WTC11 (cell line): Measurements from ENCODE around the gene CLEC10A. TPM values are rescaled to one million over a fixed set of nuclear protein-coding genes. Genes with fewer than 3 reads are reported as not detected.
"Not testable (repeated sequence)": the region's sequence is repeated elsewhere in the genome, so short reads cannot be mapped to it uniquely, and the experiment has no call there.

Experiments
- ATAC-seq: fragments of 200-7000 bp; cut with Tn5 transposase; 2 replicates; pipeline ENCODE4 v1.10.0; 2021; ENCODE audit warnings: mild to moderate bottlenecking, moderate library complexity
- CTCF ChIA-PET: fragments of 300-600 bp; sonication (Branson Sonifier 250); formaldehyde crosslinking; loops from one replicate; lab custom pipeline; 2021; ENCODE audit warnings: antibody characterized with exemption; lab: Charles Lee
- POLR2A ChIA-PET: fragments of 350-600 bp; sonication (Branson Sonifier 250); formaldehyde crosslinking; loops from one replicate; lab custom pipeline; 2021; ENCODE audit warnings: antibody characterized with exemption; lab: Charles Lee
- DNase-seq: peaks from one replicate; pipeline ENCODE4 v3.0.0; 2021; ENCODE audit warnings: low spot score
- H3K27ac Mint-ChIP-seq: 2 replicates; pipeline ENCODE4 v1.8.0; 2021; ENCODE audit warnings: mixed read lengths
- H3K27me3 Mint-ChIP-seq: 2 replicates; pipeline ENCODE4 v1.8.0; 2021; ENCODE audit warnings: low read depth, mild to moderate bottlenecking, moderate library complexity, mixed read lengths
- H3K36me3 Mint-ChIP-seq: 2 replicates; pipeline ENCODE4 v1.8.0; 2021; ENCODE audit warnings: mixed read lengths
- H3K4me1 Mint-ChIP-seq: 2 replicates; pipeline ENCODE4 v1.8.0; 2022; ENCODE audit warnings: mixed read lengths
- H3K4me3 Mint-ChIP-seq: 2 replicates; pipeline ENCODE4 v1.8.0; 2021; ENCODE audit warnings: mild to moderate bottlenecking, moderate library complexity, mixed read lengths
- H3K9me3 Mint-ChIP-seq: 2 replicates; pipeline ENCODE4 v1.8.0; 2021; ENCODE audit warnings: mixed read lengths
- NFE2L1 ChIP-seq: sonication (generic); formaldehyde crosslinking; IDR thresholded peaks from 2 replicates; pipeline ENCODE4 v1.8.1; 2023; ENCODE audit warnings: missing genetic modification reagents
- ZBTB21 ChIP-seq: sonication (generic); formaldehyde crosslinking; IDR thresholded peaks from 2 replicates; pipeline ENCODE4 v1.8.1; 2023; ENCODE audit warnings: mild to moderate bottlenecking, missing genetic modification reagents, borderline replicate concordance
- total RNA-seq: library from RNA; stranded (reverse); gene quantifications from 3 replicates; pipeline ENCODE4 v1.2.3, GENCODE V29; 2021
- TF ChIP-seq, protein P1 (sequence below): sonication (generic); formaldehyde crosslinking; IDR thresholded peaks from 2 replicates; pipeline ENCODE4 v1.8.1; 2022; ENCODE audit warnings: mild to moderate bottlenecking, moderate library complexity, missing genetic modification reagents
- TF ChIP-seq, protein P2 (sequence below): sonication (generic); formaldehyde crosslinking; IDR thresholded peaks from 2 replicates; pipeline ENCODE4 v1.8.1; 2023; ENCODE audit warnings: mild to moderate bottlenecking, missing genetic modification reagents, borderline replicate concordance
- TF ChIP-seq, protein P3 (sequence below): sonication (generic); formaldehyde crosslinking; IDR thresholded peaks from 2 replicates; pipeline ENCODE4 v1.8.1; 2023; ENCODE audit warnings: mild to moderate bottlenecking, missing genetic modification reagents, moderate library complexity
- TF ChIP-seq, protein P4 (sequence below): sonication (generic); formaldehyde crosslinking; IDR thresholded peaks from 2 replicates; pipeline ENCODE4 v1.8.0; 2023; ENCODE audit warnings: missing genetic modification reagents, mild to moderate bottlenecking, borderline replicate concordance
- TF ChIP-seq, protein P5 (sequence below): sonication (generic); formaldehyde crosslinking; IDR thresholded peaks from 2 replicates; pipeline ENCODE4 v1.8.1; 2022; ENCODE audit warnings: mild to moderate bottlenecking, missing genetic modification reagents, moderate library complexity, borderline replicate concordance
- TF ChIP-seq, protein P6 (sequence below): sonication (generic); formaldehyde crosslinking; IDR thresholded peaks from 2 replicates; pipeline ENCODE4 v1.8.0; 2023; ENCODE audit warnings: missing genetic modification reagents

CLEC10A gene
- total RNA-seq, 1 experiment from 2014 or later, result not detected

DNA sequence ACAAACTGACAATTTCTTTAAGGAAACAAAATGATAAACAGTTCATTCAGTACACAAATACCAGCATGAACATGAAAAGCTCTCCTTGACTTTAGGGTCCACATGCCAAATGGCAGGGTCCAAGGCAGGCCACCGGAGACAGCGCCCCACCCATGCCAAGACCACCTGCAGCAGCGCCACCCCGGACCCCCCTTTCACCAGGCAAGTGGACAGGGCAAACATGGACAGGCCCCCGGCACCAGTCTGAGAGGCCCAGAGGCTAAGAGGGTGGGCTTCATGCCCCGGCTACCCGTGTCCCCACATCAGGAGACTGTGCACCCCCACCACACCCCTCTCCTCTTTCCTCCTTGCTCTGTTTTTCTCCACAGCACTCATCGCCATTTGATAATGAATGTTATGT is 49.3 kb upstream of the CLEC10A start:
- Mint-ChIP-seq H3K36me3 (no peaks in the 10 kb centered on the region), H3K27ac (no peak overlapping the region), H3K9me3 (no peaks in the 10 kb centered on the region), H3K4me3 (no peak overlapping the region), H3K27me3 (peaks cover 47% of the 10 kb centered on the region), H3K4me1 (peaks cover 51% of the 10 kb centered on the region)
- TF ChIP-seq, protein P1, sequence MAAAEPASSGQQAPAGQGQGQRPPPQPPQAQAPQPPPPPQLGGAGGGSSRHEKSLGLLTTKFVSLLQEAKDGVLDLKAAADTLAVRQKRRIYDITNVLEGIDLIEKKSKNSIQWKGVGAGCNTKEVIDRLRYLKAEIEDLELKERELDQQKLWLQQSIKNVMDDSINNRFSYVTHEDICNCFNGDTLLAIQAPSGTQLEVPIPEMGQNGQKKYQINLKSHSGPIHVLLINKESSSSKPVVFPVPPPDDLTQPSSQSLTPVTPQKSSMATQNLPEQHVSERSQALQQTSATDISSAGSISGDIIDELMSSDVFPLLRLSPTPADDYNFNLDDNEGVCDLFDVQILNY (CRISPR knock-in tag), result no peak
- TF ChIP-seq, protein P2, sequence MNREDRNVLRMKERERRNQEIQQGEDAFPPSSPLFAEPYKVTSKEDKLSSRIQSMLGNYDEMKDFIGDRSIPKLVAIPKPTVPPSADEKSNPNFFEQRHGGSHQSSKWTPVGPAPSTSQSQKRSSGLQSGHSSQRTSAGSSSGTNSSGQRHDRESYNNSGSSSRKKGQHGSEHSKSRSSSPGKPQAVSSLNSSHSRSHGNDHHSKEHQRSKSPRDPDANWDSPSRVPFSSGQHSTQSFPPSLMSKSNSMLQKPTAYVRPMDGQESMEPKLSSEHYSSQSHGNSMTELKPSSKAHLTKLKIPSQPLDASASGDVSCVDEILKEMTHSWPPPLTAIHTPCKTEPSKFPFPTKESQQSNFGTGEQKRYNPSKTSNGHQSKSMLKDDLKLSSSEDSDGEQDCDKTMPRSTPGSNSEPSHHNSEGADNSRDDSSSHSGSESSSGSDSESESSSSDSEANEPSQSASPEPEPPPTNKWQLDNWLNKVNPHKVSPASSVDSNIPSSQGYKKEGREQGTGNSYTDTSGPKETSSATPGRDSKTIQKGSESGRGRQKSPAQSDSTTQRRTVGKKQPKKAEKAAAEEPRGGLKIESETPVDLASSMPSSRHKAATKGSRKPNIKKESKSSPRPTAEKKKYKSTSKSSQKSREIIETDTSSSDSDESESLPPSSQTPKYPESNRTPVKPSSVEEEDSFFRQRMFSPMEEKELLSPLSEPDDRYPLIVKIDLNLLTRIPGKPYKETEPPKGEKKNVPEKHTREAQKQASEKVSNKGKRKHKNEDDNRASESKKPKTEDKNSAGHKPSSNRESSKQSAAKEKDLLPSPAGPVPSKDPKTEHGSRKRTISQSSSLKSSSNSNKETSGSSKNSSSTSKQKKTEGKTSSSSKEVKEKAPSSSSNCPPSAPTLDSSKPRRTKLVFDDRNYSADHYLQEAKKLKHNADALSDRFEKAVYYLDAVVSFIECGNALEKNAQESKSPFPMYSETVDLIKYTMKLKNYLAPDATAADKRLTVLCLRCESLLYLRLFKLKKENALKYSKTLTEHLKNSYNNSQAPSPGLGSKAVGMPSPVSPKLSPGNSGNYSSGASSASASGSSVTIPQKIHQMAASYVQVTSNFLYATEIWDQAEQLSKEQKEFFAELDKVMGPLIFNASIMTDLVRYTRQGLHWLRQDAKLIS (CRISPR knock-in tag), result no peak
- ChIA-PET POLR2A (no interaction called here), CTCF (interaction anchor here (1.6 kb wide), 1 partner anchor 77 kb away, joined by 5 read pairs; no protein-coding TSS in a partner anchor)
- ATAC-seq, result no peak
- DNase-seq, result no peak

DNA sequence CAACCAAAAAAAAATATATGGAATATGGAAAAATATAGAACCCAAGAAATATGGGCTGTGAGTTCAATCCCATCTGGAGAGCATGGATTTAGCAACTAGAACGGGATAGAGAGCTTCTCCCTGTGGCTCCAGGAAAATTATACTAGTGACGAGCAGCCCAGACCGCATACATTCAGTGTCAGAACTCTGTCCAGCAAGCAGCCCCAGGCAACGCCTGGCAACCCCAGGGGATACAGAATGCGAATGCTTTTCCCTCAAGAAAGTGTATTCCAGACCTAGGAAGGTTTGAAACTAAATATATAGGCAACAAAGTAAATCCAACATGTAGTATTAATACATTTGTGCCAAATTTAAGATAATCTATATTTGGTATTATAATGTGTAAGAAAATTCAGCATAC is 48.1 kb upstream of the CLEC10A start:
- H3K9me3 Mint-ChIP-seq, result no peaks in the 10 kb centered on the region
- peaks cover 41% of the 10 kb centered on the region for H3K4me1 Mint-ChIP-seq
- DNase-seq, result no peak
- POLR2A ChIA-PET, result no interaction called here
- H3K27ac Mint-ChIP-seq, result no peak overlapping the region
- no peak overlapping the region for H3K4me3 Mint-ChIP-seq
- ATAC-seq, result no peak
- CTCF ChIA-PET, result no interaction called here
- TF ChIP-seq, protein P3, sequence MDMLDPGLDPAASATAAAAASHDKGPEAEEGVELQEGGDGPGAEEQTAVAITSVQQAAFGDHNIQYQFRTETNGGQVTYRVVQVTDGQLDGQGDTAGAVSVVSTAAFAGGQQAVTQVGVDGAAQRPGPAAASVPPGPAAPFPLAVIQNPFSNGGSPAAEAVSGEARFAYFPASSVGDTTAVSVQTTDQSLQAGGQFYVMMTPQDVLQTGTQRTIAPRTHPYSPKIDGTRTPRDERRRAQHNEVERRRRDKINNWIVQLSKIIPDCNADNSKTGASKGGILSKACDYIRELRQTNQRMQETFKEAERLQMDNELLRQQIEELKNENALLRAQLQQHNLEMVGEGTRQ (CRISPR knock-in tag), result no peak
- no peak for TF ChIP-seq NFE2L1 (CRISPR knock-in tag)
- TF ChIP-seq ZBTB21 (CRISPR knock-in tag), result no peak
- TF ChIP-seq, protein P4, sequence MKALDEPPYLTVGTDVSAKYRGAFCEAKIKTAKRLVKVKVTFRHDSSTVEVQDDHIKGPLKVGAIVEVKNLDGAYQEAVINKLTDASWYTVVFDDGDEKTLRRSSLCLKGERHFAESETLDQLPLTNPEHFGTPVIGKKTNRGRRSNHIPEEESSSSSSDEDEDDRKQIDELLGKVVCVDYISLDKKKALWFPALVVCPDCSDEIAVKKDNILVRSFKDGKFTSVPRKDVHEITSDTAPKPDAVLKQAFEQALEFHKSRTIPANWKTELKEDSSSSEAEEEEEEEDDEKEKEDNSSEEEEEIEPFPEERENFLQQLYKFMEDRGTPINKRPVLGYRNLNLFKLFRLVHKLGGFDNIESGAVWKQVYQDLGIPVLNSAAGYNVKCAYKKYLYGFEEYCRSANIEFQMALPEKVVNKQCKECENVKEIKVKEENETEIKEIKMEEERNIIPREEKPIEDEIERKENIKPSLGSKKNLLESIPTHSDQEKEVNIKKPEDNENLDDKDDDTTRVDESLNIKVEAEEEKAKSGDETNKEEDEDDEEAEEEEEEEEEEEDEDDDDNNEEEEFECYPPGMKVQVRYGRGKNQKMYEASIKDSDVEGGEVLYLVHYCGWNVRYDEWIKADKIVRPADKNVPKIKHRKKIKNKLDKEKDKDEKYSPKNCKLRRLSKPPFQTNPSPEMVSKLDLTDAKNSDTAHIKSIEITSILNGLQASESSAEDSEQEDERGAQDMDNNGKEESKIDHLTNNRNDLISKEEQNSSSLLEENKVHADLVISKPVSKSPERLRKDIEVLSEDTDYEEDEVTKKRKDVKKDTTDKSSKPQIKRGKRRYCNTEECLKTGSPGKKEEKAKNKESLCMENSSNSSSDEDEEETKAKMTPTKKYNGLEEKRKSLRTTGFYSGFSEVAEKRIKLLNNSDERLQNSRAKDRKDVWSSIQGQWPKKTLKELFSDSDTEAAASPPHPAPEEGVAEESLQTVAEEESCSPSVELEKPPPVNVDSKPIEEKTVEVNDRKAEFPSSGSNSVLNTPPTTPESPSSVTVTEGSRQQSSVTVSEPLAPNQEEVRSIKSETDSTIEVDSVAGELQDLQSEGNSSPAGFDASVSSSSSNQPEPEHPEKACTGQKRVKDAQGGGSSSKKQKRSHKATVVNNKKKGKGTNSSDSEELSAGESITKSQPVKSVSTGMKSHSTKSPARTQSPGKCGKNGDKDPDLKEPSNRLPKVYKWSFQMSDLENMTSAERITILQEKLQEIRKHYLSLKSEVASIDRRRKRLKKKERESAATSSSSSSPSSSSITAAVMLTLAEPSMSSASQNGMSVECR (CRISPR knock-in tag), result no peak
- TF ChIP-seq, protein P5, sequence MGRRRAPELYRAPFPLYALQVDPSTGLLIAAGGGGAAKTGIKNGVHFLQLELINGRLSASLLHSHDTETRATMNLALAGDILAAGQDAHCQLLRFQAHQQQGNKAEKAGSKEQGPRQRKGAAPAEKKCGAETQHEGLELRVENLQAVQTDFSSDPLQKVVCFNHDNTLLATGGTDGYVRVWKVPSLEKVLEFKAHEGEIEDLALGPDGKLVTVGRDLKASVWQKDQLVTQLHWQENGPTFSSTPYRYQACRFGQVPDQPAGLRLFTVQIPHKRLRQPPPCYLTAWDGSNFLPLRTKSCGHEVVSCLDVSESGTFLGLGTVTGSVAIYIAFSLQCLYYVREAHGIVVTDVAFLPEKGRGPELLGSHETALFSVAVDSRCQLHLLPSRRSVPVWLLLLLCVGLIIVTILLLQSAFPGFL (CRISPR knock-in tag), result no peak
- TF ChIP-seq, protein P6, sequence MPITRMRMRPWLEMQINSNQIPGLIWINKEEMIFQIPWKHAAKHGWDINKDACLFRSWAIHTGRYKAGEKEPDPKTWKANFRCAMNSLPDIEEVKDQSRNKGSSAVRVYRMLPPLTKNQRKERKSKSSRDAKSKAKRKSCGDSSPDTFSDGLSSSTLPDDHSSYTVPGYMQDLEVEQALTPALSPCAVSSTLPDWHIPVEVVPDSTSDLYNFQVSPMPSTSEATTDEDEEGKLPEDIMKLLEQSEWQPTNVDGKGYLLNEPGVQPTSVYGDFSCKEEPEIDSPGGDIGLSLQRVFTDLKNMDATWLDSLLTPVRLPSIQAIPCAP (CRISPR knock-in tag), result no peak
- peaks cover 41% of the 10 kb centered on the region for H3K27me3 Mint-ChIP-seq
- H3K36me3 Mint-ChIP-seq, result no peaks in the 10 kb centered on the region

DNA sequence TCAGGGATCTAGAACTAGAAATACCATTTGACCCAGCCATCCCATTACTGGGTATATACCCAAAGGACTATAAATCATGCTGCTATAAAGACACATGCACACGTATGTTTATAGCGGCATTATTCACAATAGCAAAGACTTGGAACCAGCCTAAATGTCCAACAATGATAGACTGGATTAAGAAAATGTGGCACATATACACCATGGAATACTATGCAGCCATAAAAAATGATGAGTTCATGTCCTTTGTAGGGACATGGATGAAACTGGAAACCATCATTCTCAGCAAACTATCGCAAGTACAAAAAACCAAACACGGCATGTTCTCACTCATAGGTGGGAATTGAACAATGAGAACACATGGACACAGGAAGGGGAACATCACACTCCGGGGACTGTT is 47.5 kb upstream of the CLEC10A start:
- DNase-seq, H3K36me3 Mint-ChIP-seq, POLR2A ChIA-PET, H3K27ac Mint-ChIP-seq, ATAC-seq, H3K9me3 Mint-ChIP-seq, H3K4me3 Mint-ChIP-seq: not testable (repeated sequence)
- CTCF ChIA-PET, result interaction anchor here (1.0 kb wide), 1 partner anchor 49 kb away, joined by 3 read pairs; no protein-coding TSS in a partner anchor
- Mint-ChIP-seq H3K4me1 (peaks cover 39% of the 10 kb centered on the region), H3K27me3 (peaks cover 46% of the 10 kb centered on the region)

DNA sequence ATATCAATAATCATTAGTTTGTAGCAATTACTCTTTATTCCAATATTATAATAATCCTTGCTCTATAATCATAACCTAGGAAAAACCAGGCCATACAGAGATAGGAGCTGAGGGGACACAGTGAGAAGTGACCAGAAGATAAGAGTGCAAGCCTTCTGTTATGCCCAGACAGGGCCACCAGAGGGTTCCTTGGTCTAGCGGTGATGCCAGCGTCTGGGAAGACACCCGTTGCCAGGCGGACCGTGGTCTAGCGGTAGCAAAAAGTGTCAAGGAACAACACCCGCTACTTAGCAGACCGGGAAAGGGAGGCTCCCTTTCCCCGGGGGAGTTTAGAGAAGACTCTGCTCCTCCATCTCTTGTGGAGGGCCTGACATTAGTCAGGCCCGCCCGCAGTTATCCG is 46.3 kb upstream of the CLEC10A start:
- H3K27ac Mint-ChIP-seq, H3K36me3 Mint-ChIP-seq, DNase-seq, ATAC-seq, H3K4me3 Mint-ChIP-seq, H3K9me3 Mint-ChIP-seq, POLR2A ChIA-PET: not testable (repeated sequence)
- CTCF ChIA-PET, result interaction anchor here (0.6 to 1.7 kb wide), 3 partner anchors 12 to 359 kb away, joined by 3 to 4 read pairs (median 3); partner anchors contain the start of gene ASGR2
- Mint-ChIP-seq H3K27me3 (peaks cover 41% of the 10 kb centered on the region), H3K4me1 (peaks cover 31% of the 10 kb centered on the region)
